H1 (cell line): Measurements from ENCODE around the gene FBXO47. TPM values are rescaled to one million over a fixed set of nuclear protein-coding genes. Genes with fewer than 3 reads are reported as not detected.

ENCODE experiments used
- CTCF ChIA-PET: fragments of 300-600 bp; sonication (Branson Sonifier 250); formaldehyde crosslinking; loops from one replicate; lab custom pipeline; 2021; ENCODE audit not compliant: partially characterized antibody; lab: Charles Lee
- POLR2A ChIA-PET: fragments of 300-600 bp; sonication (Branson Sonifier 250); formaldehyde crosslinking; loops from one replicate; lab custom pipeline; 2021; ENCODE audit warnings: inconsistent platforms; ENCODE audit not compliant: partially characterized antibody; lab: Charles Lee
- DNase-seq, 2 experiments: peaks; one replicate each; pipeline versions ENCODE4 v3.0.0 to v3.0.0-alpha.2; 2010 to 2022; ENCODE audit warnings: low spot score in 2 of 2, low read depth in 1 of 2, mixed read lengths in 1 of 2
- FAIRE-seq: peaks from 2 replicates; lab custom pipeline; 2011; peaks lifted over from hg19 to GRCh38; lab: Jason Lieb, UNC
- H2AFZ ChIP-seq: 2 replicates; pipeline ENCODE4 v1.8.1; 2012; ENCODE audit warnings: low read length, inconsistent platforms
- H2AK5ac ChIP-seq: 2 replicates; pipeline ENCODE4 v1.6.1; 2013; ENCODE audit warnings: low read depth, low read length
- H2BK120ac ChIP-seq: replicated peaks from 2 replicates; pipeline ENCODE3; 2013; ENCODE audit warnings: low read depth, low read length, inconsistent platforms
- H2BK12ac ChIP-seq: 2 replicates; pipeline ENCODE4 v1.6.1; 2013; ENCODE audit warnings: low read depth, low read length
- H2BK15ac ChIP-seq: 2 replicates; pipeline ENCODE4 v1.6.1; 2013; ENCODE audit warnings: low read length
- H2BK20ac ChIP-seq: 2 replicates; pipeline ENCODE4 v1.6.1; 2013; ENCODE audit warnings: low read length
- H2BK5ac ChIP-seq: 2 replicates; pipeline ENCODE4 v1.6.1; 2013; ENCODE audit warnings: low read depth, low read length
- H3K14ac ChIP-seq: 2 replicates; pipeline ENCODE4 v1.6.1; 2013; ENCODE audit warnings: inconsistent platforms; ENCODE audit not compliant: insufficient read length
- H3K18ac ChIP-seq: 2 replicates; pipeline ENCODE4 v1.6.1; 2013; ENCODE audit warnings: low read length; ENCODE audit errors: extremely low read depth
- H3K23ac ChIP-seq: 2 replicates; pipeline ENCODE4 v1.6.1; 2013; ENCODE audit warnings: inconsistent platforms; ENCODE audit not compliant: insufficient read length
- H3K23me2 ChIP-seq: 2 replicates; pipeline ENCODE4 v1.6.1; 2013; ENCODE audit warnings: low read depth, low read length
- H3K27ac ChIP-seq: 2 replicates; pipeline ENCODE4 v1.6.1; 2011; ENCODE audit warnings: low read depth, low read length, inconsistent platforms
- H3K27me3 ChIP-seq, 4 experiments: replicated peaks in 1 of 4; 1 replicate in 1 of 4; 2 replicates in 3 of 4; pipeline versions ENCODE4 v1.6.1 to v1.8.1; 2011 to 2013; ENCODE audit warnings: low read length in 3 of 4, mild to moderate bottlenecking in 3 of 4, inconsistent platforms in 2 of 4, mixed read lengths in 2 of 4, moderate library complexity in 1 of 4; ENCODE audit not compliant: control insufficient read depth in 3 of 4, insufficient read depth in 3 of 4; ENCODE audit errors: extremely low read depth in 1 of 4
- H3K36me3 ChIP-seq, 4 experiments: 2 replicates each; pipeline versions ENCODE4 v1.6.1 to v1.8.1; 2011 to 2013; ENCODE audit warnings: mild to moderate bottlenecking in 4 of 4, low read length in 3 of 4, moderate library complexity in 2 of 4, control low read depth in 1 of 4, inconsistent platforms in 1 of 4; ENCODE audit not compliant: insufficient read depth in 4 of 4, control insufficient read depth in 2 of 4
- H3K4ac ChIP-seq: replicated peaks from 2 replicates; pipeline ENCODE3; 2013; ENCODE audit warnings: low read length, low read depth, mixed read lengths, inconsistent platforms; ENCODE audit not compliant: insufficient read length
- H3K4me1 ChIP-seq, 4 experiments: replicated peaks in 1 of 4; 1 replicate in 1 of 4; 2 replicates in 3 of 4; pipeline versions ENCODE4 v1.6.1 to v1.8.1; 2011 to 2013; ENCODE audit warnings: low read length in 3 of 4, inconsistent platforms in 2 of 4, mixed read lengths in 1 of 4; ENCODE audit not compliant: insufficient read depth in 4 of 4, control insufficient read depth in 3 of 4
- H3K4me2 ChIP-seq, 2 experiments: 2 replicates each; pipeline versions ENCODE4 v1.6.1 to v1.8.1; 2011 to 2013; ENCODE audit warnings: low read depth in 2 of 2, low read length in 2 of 2, control low read depth in 1 of 2, inconsistent platforms in 1 of 2, mild to moderate bottlenecking in 1 of 2; ENCODE audit not compliant: insufficient read depth in 1 of 2
- H3K4me3 ChIP-seq, 4 experiments: fragments of 200-600, 300-600 bp in 1 of 4; sonication (generic), shearing (Covaris generic), sonication (Bioruptor Twin) in 1 of 4; 2 replicates each; pipeline versions ENCODE4 v1.5.1 to v1.8.1; 2011 to 2016; ENCODE audit warnings: low read length in 4 of 4, low read depth in 3 of 4, control low read depth in 2 of 4, inconsistent platforms in 2 of 4, mild to moderate bottlenecking in 2 of 4, mixed read lengths in 1 of 4, moderate library complexity in 1 of 4; ENCODE audit not compliant: insufficient read depth in 2 of 4; ENCODE audit errors: extremely low read depth in 1 of 4
- H3K56ac ChIP-seq: replicated peaks from 2 replicates; pipeline ENCODE3; 2013; ENCODE audit warnings: low read depth, mild to moderate bottlenecking, mixed read lengths, low read length, inconsistent platforms; ENCODE audit not compliant: insufficient read length
- H3K79me1 ChIP-seq: 2 replicates; pipeline ENCODE4 v1.6.1; 2013; ENCODE audit warnings: low read depth, low read length, control low read depth
- H3K79me2 ChIP-seq, 2 experiments: 2 replicates each; pipeline versions ENCODE4 v1.6.1 to v1.8.1; 2012 to 2013; ENCODE audit warnings: low read length in 2 of 2, mild to moderate bottlenecking in 2 of 2, inconsistent platforms in 1 of 2; ENCODE audit not compliant: insufficient read depth in 2 of 2, control insufficient read depth in 1 of 2
- H3K9ac ChIP-seq, 4 experiments: replicated peaks in 1 of 4; 1 replicate in 1 of 4; 2 replicates in 3 of 4; pipeline versions ENCODE4 v1.6.1 to v1.8.1; 2011 to 2013; ENCODE audit warnings: low read depth in 3 of 4, low read length in 3 of 4, control low read depth in 2 of 4, mild to moderate bottlenecking in 2 of 4, moderate library complexity in 2 of 4, inconsistent platforms in 1 of 4; ENCODE audit errors: extremely low read depth in 1 of 4
- H3K9me3 ChIP-seq, 2 experiments: 2 replicates each; pipeline versions ENCODE4 v1.6.1 to v1.8.1; 2012 to 2013; ENCODE audit warnings: mild to moderate bottlenecking in 2 of 2, moderate library complexity in 2 of 2, control low read depth in 1 of 2, inconsistent platforms in 1 of 2, low read depth in 1 of 2, low read length in 1 of 2, mixed read lengths in 1 of 2; ENCODE audit not compliant: insufficient read depth in 2 of 2
- H4K20me1 ChIP-seq, 2 experiments: replicated peaks in 1 of 2; 2 replicates each; pipeline versions ENCODE3 to v1.8.1; 2011 to 2013; ENCODE audit warnings: inconsistent platforms in 2 of 2, low read length in 2 of 2, mild to moderate bottlenecking in 1 of 2; ENCODE audit not compliant: insufficient read depth in 2 of 2, control insufficient read depth in 1 of 2
- H4K5ac ChIP-seq: 2 replicates; pipeline ENCODE4 v1.6.1; 2013; ENCODE audit warnings: low read length, low read depth, mixed read lengths, inconsistent platforms; ENCODE audit not compliant: insufficient read length
- H4K8ac ChIP-seq: 2 replicates; pipeline ENCODE4 v1.8.0; 2013; ENCODE audit warnings: mild to moderate bottlenecking, moderate library complexity, low read length, inconsistent platforms; ENCODE audit not compliant: insufficient read depth; ENCODE audit errors: extremely low read depth
- H4K91ac ChIP-seq: replicated peaks from 2 replicates; pipeline ENCODE3; 2013; ENCODE audit warnings: low read length, mixed read lengths, inconsistent platforms; ENCODE audit not compliant: insufficient read length
- FOSL1 ChIP-seq: IDR thresholded peaks from 2 replicates; pipeline ENCODE4 v1.6.1; 2011; ENCODE audit warnings: mild to moderate bottlenecking, low read depth, low read length, moderate library complexity; ENCODE audit not compliant: insufficient read depth
- MAFK ChIP-seq: IDR thresholded peaks from 2 replicates; pipeline ENCODE4 v1.6.1; 2012; ENCODE audit warnings: low read depth, mild to moderate bottlenecking, improper control_type of control experiment, low read length
- PHF8 ChIP-seq: fragments of 200-600 bp; sonication (generic); conservative IDR thresholded peaks from 2 replicates; pipeline ENCODE4 v1.7.1; 2012; ENCODE audit warnings: low read depth, mild to moderate bottlenecking, inconsistent platforms, low read length, moderate library complexity
- RAD21 ChIP-seq, 2 experiments: IDR thresholded peaks in 1 of 2; conservative IDR thresholded peaks in 1 of 2; 2 replicates each; pipeline ENCODE4 v1.6.1; 2011; ENCODE audit warnings: low read depth in 2 of 2, low read length in 2 of 2, improper control_type of control experiment in 1 of 2, inconsistent platforms in 1 of 2, mild to moderate bottlenecking in 1 of 2, moderate library complexity in 1 of 2
- RNF2 ChIP-seq: fragments of 200-900, 300-1000 bp; sonication (generic); IDR thresholded peaks from 2 replicates; pipeline ENCODE4 v1.7.1; 2016; ENCODE audit warnings: borderline replicate concordance, low read depth, mild to moderate bottlenecking, antibody characterized with exemption, low read length; ENCODE audit not compliant: poor library complexity, severe bottlenecking; ENCODE audit errors: missing control alignments
- SP1 ChIP-seq: IDR thresholded peaks from 2 replicates; pipeline ENCODE4 v1.6.1; 2011; ENCODE audit warnings: low read depth, low read length
- SP4 ChIP-seq: IDR thresholded peaks from 2 replicates; pipeline ENCODE4 v1.6.1; 2012; ENCODE audit warnings: low read length, inconsistent platforms
- YY1 ChIP-seq: IDR thresholded peaks from 2 replicates; pipeline ENCODE4 v1.6.1; 2011; ENCODE audit warnings: low read depth, mild to moderate bottlenecking, low read length
- WGBS, 2 experiments: shearing (Covaris generic) in 1 of 2; methylation state at CpG; one replicate each; pipeline versions ENCODE4 v1.1.6 to v1.1.7; 2013 to 2015; ENCODE audit warnings: low lambda C conversion rate in 2 of 2, mixed read lengths in 2 of 2, inconsistent platforms in 1 of 2, low coverage in 1 of 2, missing lambda C conversion rate in 1 of 2; ENCODE audit not compliant: insufficient replicate concordance in 2 of 2, insufficient coverage in 1 of 2, insufficient read length in 1 of 2; ENCODE audit errors: extremely low coverage in 1 of 2, missing lambda C conversion rate in 1 of 2; 5-methylcytosine and 5-hydroxymethylcytosine counted together
- polyA plus RNA-seq, 7 experiments: library from polyadenylated mRNA; depleted of rRNA in 3 of 7; stranded (reverse) in 5 of 7; unstranded in 2 of 7; fragments of >200 nt in 5 of 7; fragments of 200-250 nt in 2 of 7; gene quantifications; 1 replicate in 5 of 7; 2 replicates in 1 of 7; 4 replicates in 1 of 7; pipeline versions ENCODE4 v1.2.1 to v1.2.3, GENCODE V29; 2011 to 2013; ENCODE audit warnings: missing spikeins in 2 of 7, mixed read lengths in 2 of 7
- total RNA-seq: library from RNA; stranded (reverse); fragmentation: NEBNext Ultra II Directional; extraction: Animal tissue kit (Norgen Biotek cat#: 25700); gene quantifications from 2 replicates; pipeline ENCODE4 v1.2.1, GENCODE V29; 2021

Gene FBXO47
- total and polyA plus RNA-seq, 2 of the 8 experiments (the other 6 are each of a cell fraction or from before 2014, with no cell fraction given) = not detected

DNA sequence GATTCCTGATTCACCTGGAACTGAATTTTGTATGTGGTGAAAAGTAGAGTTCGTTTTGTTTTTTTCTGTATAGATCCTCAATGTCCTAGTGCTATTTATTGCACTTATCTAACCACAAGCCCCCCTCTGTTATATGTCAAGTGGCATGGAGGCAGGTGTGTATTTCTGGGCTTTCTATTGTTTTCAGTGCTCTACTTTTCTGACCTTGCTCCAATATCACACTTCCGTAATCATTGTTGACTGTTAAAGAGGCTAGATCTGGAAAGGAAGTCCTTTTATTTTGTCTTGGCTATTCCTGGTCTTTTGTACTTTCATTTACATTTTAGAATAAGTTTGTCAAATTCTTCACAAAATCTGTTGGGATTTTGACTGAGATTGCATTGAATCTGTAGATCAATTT, 26.8 kb upstream of the FBXO47 start:
- H4K8ac ChIP-seq = no peak overlapping the region
- H2BK12ac ChIP-seq = no peak overlapping the region
- ChIA-PET CTCF (interaction anchor here (0.6 to 4.1 kb wide), 4 partner anchors 10 to 1048 kb away, joined by 3 to 22 read pairs (median 4); no protein-coding TSS in a partner anchor), POLR2A (no interaction called here)
- H4K5ac ChIP-seq = no peak overlapping the region
- no peak overlapping the region for H3K4ac ChIP-seq
- no peaks in the 10 kb centered on the region for H3K4me1 ChIP-seq
- no peak overlapping the region for H3K4me2 ChIP-seq
- no peak overlapping the region for H3K23ac ChIP-seq
- no peak overlapping the region for H4K91ac ChIP-seq
- no peak overlapping the region for H3K14ac ChIP-seq
- H3K79me2 ChIP-seq = no peaks in the 10 kb centered on the region
- no peak overlapping the region for H2BK120ac ChIP-seq
- H3K9me3 ChIP-seq = peaks cover 7 to 10% of the 10 kb centered on the region in 2 experiments; a peak in 3 of 4 replicates
- H2BK5ac ChIP-seq = no peak overlapping the region
- no peak overlapping the region for H2BK15ac ChIP-seq
- peaks cover 3% of the 10 kb centered on the region; the same call in 1 of the 2 replicates for H3K23me2 ChIP-seq
- H3K18ac ChIP-seq = no peak overlapping the region
- no peak overlapping the region for H3K56ac ChIP-seq
- H3K79me1 ChIP-seq = no peaks in the 10 kb centered on the region
- no peak overlapping the region for H2AFZ ChIP-seq
- 39% methylated on average over 2 of the region's 2 CpGs; no CpG with 5 or more reads in 1 of the 2 experiments for WGBS, 2 experiments
- DNase-seq = no peak
- H2BK20ac ChIP-seq = no peak overlapping the region
- TF ChIP-seq FOSL1 (no peak), PHF8 (no peak), MAFK (no peak), YY1 (no peak), SP4 (no peak), RAD21 (IDR thresholded peaks at IDR 0.05 in 1 of 2, conservative IDR thresholded peaks at IDR 0.05 in 1 of 2; ENCODE audit: low read depth in 2 of 2, low read length in 2 of 2) (no peak), SP1 (no peak), RNF2 (no peak)
- no peak overlapping the region for H2AK5ac ChIP-seq
- no peaks in the 10 kb centered on the region for H4K20me1 ChIP-seq
- H3K4me3 ChIP-seq = no peak overlapping the region
- H3K9ac ChIP-seq = no peak overlapping the region
- no peaks in the 10 kb centered on the region for H3K36me3 ChIP-seq
- no peak for FAIRE-seq
- no peak overlapping the region for H3K27ac ChIP-seq
- no peaks in the 10 kb centered on the region for H3K27me3 ChIP-seq
